ENCODE results near the gene KLHDC1.
"Not testable (repeated sequence)": the region's sequence is repeated elsewhere in the genome, so short reads cannot be mapped to it uniquely, and the experiment has no call there.

KLHDC1 gene

DNA sequence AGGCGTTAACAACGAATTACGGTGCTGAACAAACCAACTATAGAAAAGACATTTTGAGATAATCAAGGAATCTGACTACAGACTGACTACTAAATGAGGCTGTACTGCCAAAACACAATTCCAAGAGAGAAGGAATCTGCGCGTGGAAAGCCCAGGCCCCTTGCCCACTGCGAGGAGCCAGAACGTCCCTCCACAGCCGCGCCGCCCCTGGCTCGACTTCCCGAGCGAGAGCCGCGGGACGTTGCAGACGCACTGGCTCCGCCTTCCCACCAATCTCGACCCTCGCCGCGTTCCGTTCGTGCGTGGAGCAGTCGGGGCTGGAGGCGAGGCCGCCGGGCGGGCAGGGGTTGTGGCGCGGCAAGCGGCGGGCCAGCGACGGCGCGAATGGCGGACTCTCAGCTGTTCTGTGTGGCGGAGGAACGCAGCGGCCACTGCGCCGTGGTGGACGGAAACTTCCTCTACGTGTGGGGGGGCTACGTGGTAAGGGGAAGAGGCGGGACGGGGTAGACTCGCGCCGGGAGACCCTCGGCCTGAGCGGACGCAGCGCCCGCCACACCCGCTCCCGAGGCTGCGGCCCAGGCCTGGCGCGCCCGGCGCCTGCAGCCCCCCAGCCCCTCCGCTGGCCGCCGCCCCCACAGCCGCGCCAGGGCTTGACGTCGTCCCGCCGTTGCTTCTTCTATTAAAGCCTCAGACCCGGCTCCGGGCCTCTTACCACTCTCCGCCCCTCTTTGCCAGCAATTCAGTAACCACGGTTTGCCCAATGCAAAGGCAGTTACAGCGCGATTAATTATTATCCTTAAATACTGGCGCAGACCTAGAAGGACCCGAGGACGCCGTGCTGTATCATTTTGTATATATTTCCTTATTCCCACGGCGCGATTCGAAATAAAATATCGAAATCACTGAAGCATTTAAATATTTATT, at the start of gene KLHDC1:
Gene KLHDC1 (plus strand): TSS at position 310 of the 924 bp plus-strand sequence. CDS start 75 bp downstream, at position 385.
- peak; percentile 77 for DNase-seq

GRCh38 chr14:49653508-49653907, 39.4 kb upstream of the KLHDC1 start:
- no peak for DNase-seq

- DNase-seq, result no peak
Observed at GRCh38 chr14:49654511-49654910, 38.4 kb upstream of the KLHDC1 start.

- DNase-seq, result not testable (repeated sequence)
Observed at GRCh38 chr14:49657500-49657899, 35.4 kb upstream of the KLHDC1 start.

- DNase-seq, result no peak
Observed at GRCh38 chr14:49659526-49660455, 33.1 kb upstream of the KLHDC1 start.

- no peak for DNase-seq
Observed at GRCh38 chr14:49670475-49670874, 22.4 kb upstream of the KLHDC1 start.

DNA sequence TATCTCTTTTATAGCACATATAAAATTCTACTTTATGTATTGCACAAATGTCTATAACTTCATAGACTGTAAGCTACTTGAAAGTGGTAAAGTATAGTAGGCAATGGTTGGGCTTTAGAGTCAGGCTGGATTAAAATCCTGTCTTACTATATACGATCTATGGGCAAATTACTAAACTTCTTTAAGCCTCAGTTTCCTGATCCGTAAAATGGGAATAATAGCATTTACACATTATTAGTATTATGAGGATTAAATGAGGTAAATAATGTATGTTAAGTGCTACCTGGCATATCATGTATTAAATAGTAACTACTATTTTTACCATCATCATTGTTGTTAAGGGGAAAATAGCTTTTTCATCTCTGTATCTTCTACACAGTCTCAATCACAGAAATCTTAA, 19.3 kb upstream of the KLHDC1 start:
- no peak for DNase-seq

- no peak for DNase-seq
Observed at GRCh38 chr14:49677643-49678042, 15.3 kb upstream of the KLHDC1 start.

DNA sequence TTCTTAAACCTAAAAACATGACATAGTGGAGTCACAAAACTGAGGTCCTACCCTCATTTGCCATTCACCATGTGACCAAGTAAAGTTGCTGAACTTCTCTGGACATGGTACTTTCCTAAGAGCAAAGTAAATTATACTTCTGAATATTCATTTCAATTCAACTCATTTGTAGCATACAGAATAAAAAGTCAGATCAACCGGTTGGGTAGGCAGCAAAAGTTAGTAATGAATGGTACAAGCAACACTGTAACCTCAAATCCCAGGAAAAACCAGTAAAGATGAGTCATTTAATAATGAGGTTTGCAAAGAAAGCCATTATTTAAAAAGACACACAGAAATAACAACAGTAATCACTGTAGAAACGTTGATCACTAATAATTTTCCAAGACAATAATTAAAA, 13.6 kb upstream of the KLHDC1 start:
- DNase-seq, result no peak

- no peak for DNase-seq
Observed at GRCh38 chr14:49686425-49686824, 6.5 kb upstream of the KLHDC1 start.

DNA sequence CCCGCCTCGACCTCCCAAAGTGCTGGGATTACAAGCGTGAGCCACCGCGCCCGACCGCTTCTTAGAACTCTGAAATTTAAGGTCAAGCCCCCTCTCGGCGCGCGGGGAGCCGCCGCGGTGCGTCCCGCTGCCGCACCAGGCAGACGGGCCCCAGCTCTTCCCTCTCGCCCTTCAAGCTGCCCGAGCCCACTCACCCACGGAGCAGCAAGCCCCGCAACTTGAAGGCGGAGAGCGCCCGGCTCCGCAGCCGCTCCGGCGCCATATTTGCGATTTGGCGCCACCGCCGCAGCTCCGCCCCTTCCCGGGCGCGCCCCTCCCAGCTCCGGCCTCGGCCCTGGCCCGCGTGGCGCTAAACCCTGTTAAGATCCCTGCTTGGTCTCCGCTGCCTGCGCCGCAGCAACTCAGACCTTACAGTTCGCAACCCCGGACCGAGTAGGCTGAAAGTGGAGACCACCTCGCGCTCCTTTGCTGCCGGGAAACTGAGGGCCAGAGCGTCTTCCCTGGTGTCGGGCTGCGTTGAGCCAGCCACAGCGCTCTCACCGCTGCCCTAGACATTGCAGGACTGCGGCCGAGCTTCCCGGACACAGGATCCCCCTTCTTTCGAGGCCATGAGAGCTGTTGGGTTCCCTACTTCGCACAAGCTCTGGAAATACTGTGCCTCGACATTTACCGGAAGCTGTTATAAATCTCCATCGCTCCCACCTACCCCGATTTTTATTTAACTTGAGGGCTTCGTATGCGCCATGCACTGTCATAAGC, 4.8 kb upstream of the KLHDC1 start, which contains the start of gene POLE2:
Gene POLE2 (minus strand): TSS at position 273 of the 759 bp plus-strand sequence. CDS start 11 bp downstream, at position 262.
- DNase-seq, result peak; percentile 82

DNA sequence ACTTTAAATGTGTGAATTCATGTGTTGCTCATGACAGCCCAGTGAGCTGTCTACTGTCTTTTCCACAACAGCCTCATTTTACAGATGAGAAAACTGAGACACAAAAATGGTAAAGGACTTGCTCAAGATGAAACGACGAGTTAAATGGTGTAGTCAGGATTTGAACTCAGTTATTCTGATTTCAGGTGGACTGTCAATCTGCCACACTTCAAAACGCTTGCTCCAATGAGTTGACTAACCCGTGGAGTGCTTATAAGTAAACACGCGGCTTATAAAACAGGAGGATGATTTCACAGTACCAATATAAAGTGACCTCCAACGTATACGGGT, 4.3 kb upstream of the KLHDC1 start:
- DNase-seq, result no peak

DNA sequence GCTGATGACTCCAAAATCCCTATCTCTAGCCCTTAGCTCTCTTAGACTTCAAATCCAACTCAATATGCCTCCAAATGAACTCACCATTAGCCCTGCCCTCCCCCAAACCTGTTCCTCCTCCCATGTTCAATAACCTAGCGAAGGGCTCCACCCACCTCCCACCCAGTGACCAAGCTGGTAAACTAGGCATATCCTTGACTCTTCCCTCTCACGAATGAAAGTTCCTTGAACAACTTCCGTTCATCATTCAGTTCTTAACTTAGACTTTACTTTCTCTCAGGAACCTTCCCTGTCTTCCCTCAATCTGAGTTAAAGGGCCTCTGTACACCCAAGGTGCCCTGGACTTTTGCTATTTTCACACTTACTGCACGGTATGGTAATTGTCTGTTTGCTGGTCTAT, 1.9 kb upstream of the KLHDC1 start:
- DNase-seq, result no peak

GRCh38 chr14:49692193-49692757, 645 bp upstream of the KLHDC1 start:
- no peak for DNase-seq

DNA sequence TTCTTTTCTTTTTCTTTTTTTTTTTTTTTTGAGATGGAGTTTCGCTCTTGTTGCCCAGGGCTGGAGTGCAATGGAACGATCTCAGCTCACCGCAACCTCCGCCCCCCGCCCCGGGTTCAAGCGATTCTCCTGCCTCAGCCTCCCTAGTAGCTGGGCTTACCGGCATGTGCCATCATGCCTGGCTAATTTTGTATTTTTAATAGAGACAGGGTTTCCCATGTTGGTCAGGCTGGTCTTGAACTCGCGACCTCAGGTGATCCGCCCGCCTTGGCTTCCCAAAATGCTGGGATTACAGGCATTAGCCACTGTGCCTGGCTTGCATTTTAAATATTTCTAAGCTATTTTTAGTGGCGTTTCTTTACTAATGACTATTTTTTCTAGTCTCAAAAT, 810 bp downstream of the KLHDC1 start:
- not testable (repeated sequence) for DNase-seq

DNA sequence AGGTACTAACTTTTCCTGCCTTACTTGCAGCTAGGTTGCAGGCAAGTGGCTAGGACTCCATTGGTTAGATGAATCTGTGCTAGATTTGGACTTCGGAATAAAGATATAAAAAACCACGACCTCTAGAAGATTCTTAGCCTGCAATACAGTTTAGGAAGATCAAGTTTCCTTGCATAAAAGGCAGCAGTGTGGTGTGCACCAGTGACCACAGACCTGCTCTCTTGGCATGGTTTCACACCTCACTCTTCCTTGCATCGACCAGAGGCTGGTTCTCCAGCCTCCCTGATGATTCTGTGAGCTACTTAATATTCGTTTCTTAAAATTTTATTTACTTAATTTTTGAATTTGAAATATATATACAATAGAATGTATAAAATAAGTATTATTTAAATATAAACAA, 9.8 kb downstream of the KLHDC1 start:
- no peak for DNase-seq

- no peak for DNase-seq
Observed at GRCh38 chr14:49703965-49704364, 11.0 kb downstream of the KLHDC1 start.

GRCh38 chr14:49704471-49704870, 11.6 kb downstream of the KLHDC1 start:
- DNase-seq, result not testable (repeated sequence)

- not testable (repeated sequence) for DNase-seq
Observed at GRCh38 chr14:49710993-49711392, 18.1 kb downstream of the KLHDC1 start.

GRCh38 chr14:49720744-49721143, 27.8 kb downstream of the KLHDC1 start:
- no peak for DNase-seq

- not testable (repeated sequence) for DNase-seq
Observed at GRCh38 chr14:49721733-49722435, 29.0 kb downstream of the KLHDC1 start.

- DNase-seq, result no peak
Observed at GRCh38 chr14:49727171-49727570, 34.3 kb downstream of the KLHDC1 start.

Data from activated naive CD4-positive, alpha-beta T cell treated with anti-CD3 and anti-CD28 coated beads, Interleukin-2, amount 50 U/mL, for 16 hours (primary cell).